GM18526 (cell line): ENCODE results near the gene CASKIN2.

Experiments used
- POLR2A ChIP-seq: IDR thresholded peaks from 3 replicates; pipeline ENCODE4 v1.6.1; 2011; ENCODE audit not compliant: insufficient read length; ENCODE audit errors: extremely low read depth

CASKIN2 gene

GRCh38 chr17:75480281-75480680 is 35.1 kb downstream of the CASKIN2 start:
- no peak for TF ChIP-seq POLR2A

DNA sequence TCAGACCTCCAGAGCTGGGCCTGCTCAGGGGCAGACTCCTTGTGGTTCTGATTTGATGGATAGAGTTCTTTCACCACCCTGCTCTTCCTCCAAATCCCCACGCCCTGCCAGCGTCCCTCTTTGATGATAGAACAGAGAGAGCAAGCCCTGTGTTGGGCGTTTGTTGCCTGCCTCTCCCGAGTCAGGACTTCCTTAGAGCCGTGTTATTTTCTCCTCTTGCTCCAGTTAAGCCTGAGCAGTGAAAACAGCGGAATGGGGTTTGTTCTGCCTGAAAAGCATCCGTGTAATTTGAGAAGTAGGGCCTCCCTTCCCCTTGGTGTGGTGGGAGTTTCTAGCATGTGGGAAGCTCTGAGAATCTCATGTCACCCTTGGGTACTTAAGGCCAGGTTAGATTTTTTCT is 36.8 kb downstream of the CASKIN2 start:
- TF ChIP-seq POLR2A: no peak

DNA sequence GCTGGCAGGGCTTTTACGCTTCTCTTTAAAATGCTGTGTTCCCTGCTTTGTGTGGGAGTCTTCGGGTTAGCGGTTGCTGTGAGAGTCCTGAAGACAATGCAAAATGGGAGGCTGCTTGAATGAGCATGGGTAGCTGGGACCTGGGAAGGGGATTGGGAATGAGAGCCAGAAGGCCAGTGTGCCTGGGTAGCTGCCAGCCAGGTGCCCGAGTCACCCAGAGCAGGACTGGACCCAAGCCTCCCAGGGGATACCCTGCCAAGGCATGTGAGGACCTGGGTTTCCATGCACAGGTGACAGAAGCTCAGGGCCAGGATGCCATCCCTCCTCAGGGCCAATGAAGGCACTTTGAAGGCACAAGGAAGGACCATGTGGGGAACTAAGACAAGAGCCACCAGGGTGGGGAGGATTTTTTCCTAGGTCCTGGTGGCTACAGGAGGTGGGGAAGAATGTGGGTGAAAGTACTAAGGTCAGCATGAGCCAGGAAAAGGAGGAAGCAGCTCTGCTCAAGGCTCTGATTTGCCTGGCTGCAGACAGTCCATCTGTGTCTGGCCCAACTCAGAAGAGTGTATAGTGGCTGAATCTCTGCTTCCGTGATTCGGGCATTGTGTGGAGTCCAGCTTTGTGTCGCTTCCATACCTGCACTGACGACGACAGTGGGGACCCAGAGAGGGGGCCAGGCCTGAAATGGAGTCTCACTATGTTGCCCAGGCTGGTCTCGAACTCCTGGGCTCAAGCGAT is 38.4 kb downstream of the CASKIN2 start:
- no peak for TF ChIP-seq POLR2A

- no peak for TF ChIP-seq POLR2A
Measured at GRCh38 chr17:75476271-75476671, 39.1 kb downstream of the CASKIN2 start.

- TF ChIP-seq POLR2A: no peak
Measured at GRCh38 chr17:75475851-75476250, 39.5 kb downstream of the CASKIN2 start.

DNA sequence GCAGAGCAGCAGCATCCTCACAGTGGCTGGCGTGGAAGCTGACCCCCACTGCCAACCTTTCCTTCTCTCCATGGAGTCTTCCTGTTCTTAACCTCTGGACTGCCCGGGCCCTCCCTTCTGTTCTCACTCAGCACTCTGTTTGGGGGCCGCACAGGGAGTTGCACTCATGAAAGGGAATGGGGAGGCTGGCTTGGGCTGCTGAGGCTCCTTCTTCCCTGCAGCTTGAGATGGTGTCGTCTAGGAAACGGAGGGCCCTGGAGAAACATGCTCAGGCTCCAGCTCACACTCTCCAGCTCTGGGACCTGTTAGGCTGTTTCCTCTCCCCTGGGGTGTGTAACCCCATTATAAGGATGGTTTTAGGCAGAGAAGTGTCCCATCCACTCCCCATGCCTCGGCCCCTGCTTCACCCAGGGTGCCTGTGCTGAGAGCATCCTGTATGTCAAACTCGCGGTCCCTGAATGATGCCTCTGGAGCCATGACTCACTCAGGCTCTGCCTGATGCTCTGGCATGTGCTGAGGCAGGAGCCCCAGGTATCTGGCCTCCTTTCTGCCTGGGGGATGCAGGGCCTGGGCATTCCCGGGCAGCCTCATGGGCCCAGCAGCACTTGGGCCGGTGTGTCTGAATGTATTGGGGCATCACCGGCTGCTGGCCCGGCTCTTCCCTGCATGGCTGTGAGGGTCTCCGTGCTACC is 40.0 kb downstream of the CASKIN2 start:
- TF ChIP-seq POLR2A: no peak

DNA sequence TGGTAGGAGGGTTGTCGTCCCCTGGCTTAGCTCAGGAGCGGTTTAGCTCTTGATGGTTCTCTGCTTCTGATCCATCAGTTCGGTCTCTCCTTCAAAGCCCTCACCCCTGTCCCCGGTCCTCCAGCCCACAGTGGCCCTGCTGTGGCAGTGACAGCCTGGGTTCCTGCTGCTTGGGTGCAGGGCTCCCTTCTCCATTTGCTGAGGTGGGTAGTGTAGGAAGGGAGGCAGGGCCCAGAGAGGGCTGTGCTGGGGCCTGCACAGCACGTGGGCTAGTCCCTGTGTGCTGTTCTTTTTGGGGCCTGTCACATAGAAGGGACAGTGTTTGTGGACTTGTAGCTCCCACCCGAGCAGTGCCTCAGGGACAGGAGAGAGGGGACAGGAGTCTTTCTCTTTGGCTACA is 40.6 kb downstream of the CASKIN2 start:
- TF ChIP-seq POLR2A: no peak

DNA sequence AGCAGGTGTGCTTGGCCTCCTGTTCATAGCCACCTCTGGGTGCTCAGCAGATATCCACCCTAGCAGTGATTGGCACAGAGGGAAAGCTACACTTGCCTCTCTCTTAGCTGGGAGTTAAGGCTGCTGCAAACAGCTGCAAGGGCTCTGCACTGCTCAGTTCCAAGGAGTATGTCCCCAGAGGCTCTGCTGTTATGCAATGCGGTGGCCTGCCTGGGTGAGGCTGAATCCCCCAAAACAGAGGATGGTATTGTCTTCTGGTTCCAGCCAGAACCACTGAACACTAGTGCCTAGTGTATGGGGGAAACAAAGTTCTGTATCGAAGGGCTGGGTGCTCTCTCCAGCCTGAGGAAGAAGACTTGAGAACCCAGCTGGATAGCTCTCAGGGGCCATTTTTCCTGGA is 42.1 kb downstream of the CASKIN2 start:
- TF ChIP-seq POLR2A: no peak

DNA sequence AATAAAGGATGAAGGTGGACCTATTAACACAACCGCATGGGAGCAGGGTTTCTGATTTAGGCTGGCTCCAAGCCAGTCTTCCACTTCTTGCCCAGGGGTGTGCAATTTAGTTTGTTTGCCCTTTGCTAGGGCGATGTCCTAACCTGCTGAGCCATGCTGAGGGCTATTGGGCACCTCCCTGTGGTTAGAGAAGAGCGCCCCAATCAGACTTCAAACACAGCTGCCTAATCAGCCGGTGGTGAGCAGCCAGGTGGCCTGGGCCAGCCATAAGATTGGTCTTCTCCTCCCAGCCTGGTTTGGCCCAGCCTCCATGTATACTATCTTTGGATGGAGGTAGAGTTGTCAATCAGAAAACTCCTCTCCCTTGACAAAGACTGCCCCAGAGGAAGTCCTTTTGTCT is 43.2 kb downstream of the CASKIN2 start:
- no peak for TF ChIP-seq POLR2A

GRCh38 chr17:75471207-75471606 is 44.1 kb downstream of the CASKIN2 start:
- TF ChIP-seq POLR2A: no peak

- TF ChIP-seq POLR2A: no peak
Measured at GRCh38 chr17:75468779-75469373, 46.5 kb downstream of the CASKIN2 start.

- no peak for TF ChIP-seq POLR2A
Measured at GRCh38 chr17:75468291-75468754, 47.0 kb downstream of the CASKIN2 start.

- TF ChIP-seq POLR2A: no peak
Measured at GRCh38 chr17:75465039-75465438, 50.3 kb downstream of the CASKIN2 start.

DNA sequence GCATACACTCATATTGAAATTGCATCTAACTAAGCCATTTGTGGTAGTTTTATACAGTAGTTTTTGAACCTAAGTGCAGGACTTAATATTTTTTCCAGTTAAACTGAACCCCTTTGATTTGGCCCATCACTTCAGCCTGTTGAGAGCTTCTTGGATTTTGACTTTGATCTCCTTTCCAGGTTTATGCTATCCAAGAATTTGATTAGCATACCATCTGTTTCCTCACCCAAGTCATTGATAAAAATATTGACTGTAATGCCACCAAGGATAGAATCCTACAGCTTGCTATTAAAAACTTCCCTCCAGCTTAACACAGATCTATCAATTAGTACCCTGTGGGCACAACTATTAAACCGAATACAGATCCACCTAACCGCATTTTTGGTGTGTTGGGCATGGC is 51.7 kb downstream of the CASKIN2 start:
- TF ChIP-seq POLR2A: no peak

DNA sequence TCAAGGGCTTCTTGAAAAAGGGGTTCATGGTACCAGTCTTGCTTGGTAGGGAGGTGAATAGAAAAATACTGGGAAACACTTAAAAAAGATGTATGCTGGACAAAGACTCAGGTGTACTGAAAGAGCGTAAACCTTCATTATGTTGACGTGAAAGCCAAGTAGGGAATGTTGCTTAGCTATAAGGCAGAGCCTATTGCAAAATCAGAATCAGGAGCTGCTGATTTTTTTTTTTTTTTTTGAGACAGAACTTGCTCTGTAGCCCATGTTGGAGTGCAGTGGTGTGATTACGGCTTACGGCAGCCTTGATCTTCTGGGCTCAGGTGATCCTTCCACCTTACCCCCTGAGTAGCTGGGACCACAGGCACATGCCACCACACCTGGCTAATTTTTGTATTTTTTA is 55.0 kb downstream of the CASKIN2 start:
- TF ChIP-seq POLR2A: no peak

- no peak for TF ChIP-seq POLR2A
Measured at GRCh38 chr17:75459590-75460267, 55.6 kb downstream of the CASKIN2 start.
